Measurements from ENCODE around the gene NAALADL1.

The NAALADL1 gene

GRCh38 chr11:65058419-65059054 is at the start of gene NAALADL1:
NAALADL1 (minus strand) TSS chr11:65058553; CDS start chr11:65058521, 32 bp downstream.
- DNase-seq: no peak

GRCh38 chr11:65107751-65108468 is 49.6 kb upstream of the NAALADL1 start:
- DNase-seq: no peak

GRCh38 chr11:65107078-65107477 is 48.7 kb upstream of the NAALADL1 start:
- DNase-seq: no peak

GRCh38 chr11:65104628-65105027 is 46.3 kb upstream of the NAALADL1 start:
- no peak for DNase-seq

GRCh38 chr11:65103476-65103875 is 45.1 kb upstream of the NAALADL1 start:
- no peak for DNase-seq

- DNase-seq: no peak
Observed at GRCh38 chr11:65102142-65103095, 44.1 kb upstream of the NAALADL1 start.

- DNase-seq: no peak
Observed at GRCh38 chr11:65100674-65101350, 42.5 kb upstream of the NAALADL1 start.

- DNase-seq: no peak
Observed at GRCh38 chr11:65096926-65097325, 38.6 kb upstream of the NAALADL1 start.

- peak; percentile 81 for DNase-seq
Observed at GRCh38 chr11:65095974-65096806, 37.8 kb upstream of the NAALADL1 start, which contains the start of gene VPS51. VPS51 (plus strand) TSS chr11:65096214; CDS start chr11:65096251, 37 bp downstream.

- DNase-seq: no peak
Observed at GRCh38 chr11:65095427-65095826, 37.1 kb upstream of the NAALADL1 start.

- DNase-seq: no peak
Observed at GRCh38 chr11:65090628-65091027, 32.3 kb upstream of the NAALADL1 start.

- no peak for DNase-seq
Observed at GRCh38 chr11:65089621-65090020, 31.3 kb upstream of the NAALADL1 start.

- DNase-seq: no peak
Observed at GRCh38 chr11:65087827-65088226, 29.5 kb upstream of the NAALADL1 start.

- DNase-seq: no peak
Observed at GRCh38 chr11:65087216-65087615, 28.9 kb upstream of the NAALADL1 start.

GRCh38 chr11:65086809-65087208 is 28.5 kb upstream of the NAALADL1 start:
- DNase-seq: no peak

GRCh38 chr11:65085446-65085845 is 27.1 kb upstream of the NAALADL1 start:
- no peak for DNase-seq

GRCh38 chr11:65084598-65085375 is 26.4 kb upstream of the NAALADL1 start:
- peak; percentile 51 for DNase-seq

GRCh38 chr11:65083834-65084597 is 25.7 kb upstream of the NAALADL1 start, which contains the start of the genes CDCA5 and ZFPL1:
CDCA5 (minus strand) TSS chr11:65084040; CDS start chr11:65083978, 62 bp downstream.
ZFPL1 (plus strand) TSS chr11:65084222; CDS start chr11:65084699, 477 bp downstream.
- DNase-seq: peak; percentile 91

GRCh38 chr11:65083134-65083833 is 24.9 kb upstream of the NAALADL1 start:
- DNase-seq: no peak

Data from NCI-H510A treated with DMSO at 0.1 percent for 48 hours (cell line).